Activated CD4-positive, alpha-beta T cell treated with anti-CD3 and anti-CD28 coated beads, Interleukin-2, amount 50 U/mL, for 1 hour (primary cell): Measurements from ENCODE around the gene GPC6.

ENCODE experiments used
- DNase-seq: peaks from one replicate; pipeline ENCODE4 v3.0.0-alpha.2; 2020

Gene GPC6

DNA sequence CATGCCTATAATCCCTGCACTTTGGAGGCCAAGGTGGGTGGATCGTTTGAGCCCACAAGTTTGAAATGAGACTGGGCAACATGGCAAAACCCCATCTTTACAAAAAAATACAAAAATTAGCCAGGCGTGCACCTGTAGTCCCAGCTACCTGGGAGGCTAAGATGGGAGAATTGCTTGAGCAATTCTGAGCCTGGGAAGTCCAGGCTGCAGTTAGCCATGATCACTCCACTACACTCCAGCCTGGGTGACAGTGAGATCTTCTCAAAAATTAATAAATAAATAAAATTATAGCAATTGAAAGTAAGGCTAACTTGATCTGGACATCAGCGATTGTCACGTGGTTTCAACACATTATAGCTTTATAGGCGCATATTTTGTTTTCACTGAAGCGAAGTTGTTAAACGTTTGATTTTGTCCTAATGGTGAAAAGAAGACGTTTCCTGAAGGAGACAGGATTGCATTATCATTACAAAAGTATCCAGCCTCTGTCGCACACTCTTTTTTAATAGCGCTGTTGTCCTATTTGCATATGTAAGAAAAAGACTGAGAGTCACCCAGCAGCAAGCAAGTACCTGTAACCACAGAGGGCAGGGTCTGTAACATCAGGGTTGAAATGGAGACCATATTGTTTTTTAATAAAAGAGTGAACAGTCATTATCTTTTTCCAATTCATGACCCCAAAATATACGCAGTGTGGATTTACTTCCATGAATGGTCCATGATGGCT, 917.2 kb downstream of the GPC6 start:
- no peak for DNase-seq

DNA sequence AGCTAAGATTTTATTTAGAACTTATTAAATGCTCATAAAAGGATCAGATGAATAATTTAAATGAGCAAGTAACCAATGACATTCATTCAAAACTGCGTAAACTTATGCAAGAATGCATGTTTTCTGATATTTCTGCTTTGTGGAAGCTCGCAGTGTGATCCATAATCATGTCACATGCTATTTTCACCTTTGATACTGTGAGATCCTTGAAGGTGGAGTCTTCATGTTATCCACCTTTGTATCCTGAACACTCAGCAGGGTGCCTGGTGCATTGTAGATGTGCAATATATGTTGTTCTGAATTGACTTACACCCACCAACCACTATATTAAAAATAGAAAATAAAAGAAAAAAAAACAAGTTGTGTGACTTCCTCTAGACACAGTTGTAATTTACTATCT, 919.4 kb downstream of the GPC6 start:
- no peak for DNase-seq

DNA sequence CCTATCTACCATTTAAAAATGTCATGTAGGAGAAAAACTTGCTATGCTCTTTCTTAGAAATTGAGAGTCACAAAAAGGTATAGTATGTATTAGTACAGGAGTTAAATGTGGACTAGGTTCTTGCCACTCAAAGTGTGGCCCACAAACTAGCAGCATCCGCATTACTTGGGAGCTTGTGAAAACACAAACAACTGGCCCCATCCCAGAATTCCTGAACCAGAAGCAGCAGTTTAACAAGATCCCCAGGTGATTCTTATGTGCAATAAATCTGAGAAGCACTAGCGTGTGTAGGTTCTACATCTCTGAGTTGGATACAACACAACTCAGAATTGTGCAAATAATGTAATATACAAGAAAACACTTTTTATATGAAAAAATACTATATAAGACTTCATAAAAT, 927.0 kb downstream of the GPC6 start:
- DNase-seq: no peak

- no peak for DNase-seq
These were observed 927.8 kb downstream of the GPC6 start for GRCh38 chr13:94154367-94154766.

DNA sequence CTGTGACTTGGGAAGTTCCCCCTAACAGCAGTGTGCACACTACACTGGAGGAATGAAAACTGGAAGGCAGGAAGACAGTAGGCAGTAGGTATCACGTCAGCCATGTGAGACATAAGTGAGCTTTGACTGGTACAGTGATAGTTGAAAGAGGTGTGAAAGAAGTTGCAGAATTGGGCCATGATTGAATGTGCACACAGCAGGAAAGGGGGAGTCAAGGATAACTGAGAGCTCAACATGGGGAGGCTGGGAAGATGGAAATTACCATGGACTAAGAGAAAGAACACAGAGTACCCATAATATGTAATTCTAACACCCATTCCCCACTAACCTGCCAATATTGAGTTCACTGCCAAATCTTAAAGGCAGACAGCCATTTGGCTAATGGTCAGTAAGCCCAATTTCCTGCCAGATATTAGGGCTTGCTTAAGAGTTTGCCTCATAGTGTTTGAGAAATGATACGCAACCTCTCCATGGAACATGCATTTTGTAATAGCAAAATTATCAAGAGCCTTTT, 931.2 kb downstream of the GPC6 start:
- no peak for DNase-seq

DNA sequence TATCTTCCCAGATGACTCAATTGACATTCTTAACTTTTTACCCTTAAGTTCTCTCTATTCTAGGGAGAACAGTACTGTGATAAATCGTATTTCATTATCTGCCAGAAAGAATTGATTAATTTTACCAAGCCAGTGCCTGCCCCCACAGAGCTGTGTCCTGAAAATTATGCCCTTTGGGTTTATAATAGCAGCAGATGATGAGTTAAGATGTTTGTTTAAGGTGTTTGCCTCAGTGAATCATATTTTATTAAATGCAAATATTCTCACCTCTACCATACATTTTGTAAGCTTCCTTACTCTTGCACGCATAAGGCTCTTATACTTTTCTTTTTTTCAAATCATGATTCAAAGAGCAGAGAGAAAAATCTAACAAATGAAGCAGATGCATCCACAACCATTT, 934.3 kb downstream of the GPC6 start:
- no peak for DNase-seq

DNA sequence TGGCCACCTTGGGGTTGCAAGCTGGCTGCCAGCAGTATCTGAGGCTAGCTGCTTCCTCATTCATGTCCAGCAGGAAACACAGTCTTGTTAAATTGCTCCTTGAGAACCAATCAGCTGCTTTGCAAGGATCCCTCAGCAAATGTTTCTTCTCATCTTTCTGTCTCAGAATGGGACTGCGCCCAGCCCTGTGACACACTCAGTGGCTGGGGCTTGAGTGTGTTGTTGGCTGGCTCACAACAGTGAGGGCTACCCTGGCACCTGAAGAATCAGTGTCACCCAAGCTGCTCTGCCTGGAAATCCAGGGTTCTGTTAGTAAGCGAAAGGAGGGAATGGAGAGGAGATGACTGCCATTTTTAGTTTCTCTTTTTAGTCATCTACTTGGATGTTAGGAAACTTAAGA, 935.7 kb downstream of the GPC6 start:
- DNase-seq: no peak

- no peak for DNase-seq
These were observed 936.9 kb downstream of the GPC6 start for GRCh38 chr13:94163535-94163934.

DNA sequence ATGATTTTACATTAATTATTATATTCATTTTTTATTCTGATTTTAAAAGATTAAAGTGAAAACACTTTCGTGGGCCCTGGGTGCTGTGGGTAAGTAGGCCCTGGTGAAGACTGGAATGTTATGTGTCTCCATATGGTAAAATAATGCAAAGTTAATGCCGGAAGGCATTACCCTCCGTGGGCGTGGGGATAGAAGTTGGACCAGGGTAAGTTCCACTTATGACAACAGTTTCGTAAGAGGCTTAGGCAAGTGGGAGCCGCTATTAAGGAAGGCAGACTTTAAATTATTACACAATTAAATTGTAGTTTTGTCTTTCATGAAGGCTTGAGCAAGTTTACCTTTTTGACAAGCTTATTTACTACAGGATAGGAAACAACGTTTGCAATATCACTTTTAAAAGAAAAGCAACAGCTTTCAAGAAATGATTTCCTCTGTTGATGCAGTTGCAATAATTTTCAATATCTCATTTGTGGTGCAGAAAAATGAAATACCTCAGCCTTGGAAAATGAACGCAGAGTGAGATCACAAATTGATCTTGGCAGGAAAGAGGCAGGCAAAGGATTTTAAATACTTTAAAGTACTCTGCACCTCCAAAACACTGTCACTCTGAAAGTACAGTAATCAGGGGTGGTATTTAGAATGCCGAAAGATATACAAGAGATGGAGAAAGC, 942.3 kb downstream of the GPC6 start:
- no peak for DNase-seq

GRCh38 chr13:94169454-94170144, 943.0 kb downstream of the GPC6 start:
- DNase-seq: no peak

DNA sequence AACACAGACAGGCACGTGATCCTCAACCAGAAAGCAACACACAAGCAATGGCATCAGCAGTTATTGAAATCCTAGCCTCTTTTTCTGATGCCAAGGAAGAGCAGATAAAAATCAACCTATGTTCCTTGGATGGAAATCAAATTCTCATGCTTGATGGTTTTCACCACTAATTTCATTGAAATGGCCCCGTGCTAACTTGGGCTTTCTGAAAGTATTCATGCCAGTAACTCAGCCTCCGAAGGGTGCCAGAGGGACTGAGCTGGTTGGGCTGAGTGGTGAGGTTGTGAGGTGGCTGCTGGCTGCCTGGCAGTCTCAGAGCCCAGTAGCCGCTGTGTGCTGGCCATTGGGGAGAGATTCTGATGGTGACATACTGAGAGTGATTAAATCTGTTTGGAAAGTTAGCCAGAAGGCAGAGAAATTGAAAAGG, 943.6 kb downstream of the GPC6 start:
- DNase-seq: no peak

GRCh38 chr13:94172416-94172815, 945.8 kb downstream of the GPC6 start:
- no peak for DNase-seq

DNA sequence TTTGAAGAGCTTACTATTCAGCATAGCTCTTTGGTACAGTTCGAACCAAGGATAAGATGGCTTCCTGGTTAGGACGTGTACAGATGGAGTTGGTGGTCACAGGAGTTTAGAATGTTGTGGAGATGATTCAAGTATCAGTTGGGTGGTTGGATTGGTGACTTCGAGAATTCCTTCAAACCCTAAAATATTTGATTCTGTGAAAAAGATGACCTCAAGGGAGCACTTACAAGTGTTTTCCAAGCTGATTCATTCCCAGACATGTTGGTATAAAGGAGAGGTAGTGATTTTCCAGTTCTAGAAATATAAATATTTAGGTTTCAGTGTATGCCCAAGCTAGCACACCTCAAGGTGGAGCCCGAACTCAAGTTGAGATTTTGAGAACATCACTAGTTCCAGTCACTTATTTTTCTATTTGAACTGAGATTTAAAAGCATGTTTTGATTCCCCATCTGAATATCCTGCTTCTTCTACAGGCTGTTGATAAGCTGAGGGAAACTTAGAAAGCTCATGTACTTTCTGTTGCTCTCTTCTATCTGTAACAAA, 946.8 kb downstream of the GPC6 start:
- DNase-seq: no peak

DNA sequence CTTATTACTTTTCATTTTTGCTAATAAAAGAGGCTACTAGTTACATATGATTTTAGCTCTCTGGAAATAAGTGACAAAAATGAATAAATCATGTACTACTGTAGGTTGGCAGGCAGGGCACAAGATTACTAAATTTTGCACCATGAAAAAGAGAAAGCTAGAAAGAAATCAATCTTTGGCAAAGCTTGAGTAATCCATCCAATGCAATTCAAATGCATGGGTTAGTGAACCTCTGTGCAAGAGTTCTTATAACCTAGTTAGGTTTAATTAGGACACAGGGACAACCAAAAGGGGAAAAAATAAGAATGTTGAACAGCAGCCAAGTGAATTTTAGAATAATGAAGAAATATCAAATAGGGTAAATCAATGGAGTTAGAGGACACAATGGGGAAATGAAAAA, 947.4 kb downstream of the GPC6 start:
- DNase-seq: no peak

DNA sequence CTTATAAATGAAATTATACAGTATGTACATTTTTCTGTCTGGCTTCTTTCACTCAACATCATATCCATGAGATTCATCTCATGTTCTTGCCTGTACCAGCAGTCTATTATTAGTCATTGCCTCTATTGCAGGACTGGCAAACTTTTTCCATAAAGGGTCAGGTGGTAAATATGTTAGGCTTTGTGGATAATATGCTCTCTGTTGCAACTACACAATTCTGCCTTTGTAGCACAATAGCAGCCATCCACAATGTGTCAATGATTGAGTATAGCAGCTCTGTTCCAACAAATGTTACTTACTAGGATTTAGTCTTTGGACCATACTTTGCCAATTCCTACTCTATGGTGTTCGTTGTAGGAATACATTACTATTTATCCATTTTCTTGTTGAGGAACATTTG, 948.5 kb downstream of the GPC6 start:
- no peak for DNase-seq

DNA sequence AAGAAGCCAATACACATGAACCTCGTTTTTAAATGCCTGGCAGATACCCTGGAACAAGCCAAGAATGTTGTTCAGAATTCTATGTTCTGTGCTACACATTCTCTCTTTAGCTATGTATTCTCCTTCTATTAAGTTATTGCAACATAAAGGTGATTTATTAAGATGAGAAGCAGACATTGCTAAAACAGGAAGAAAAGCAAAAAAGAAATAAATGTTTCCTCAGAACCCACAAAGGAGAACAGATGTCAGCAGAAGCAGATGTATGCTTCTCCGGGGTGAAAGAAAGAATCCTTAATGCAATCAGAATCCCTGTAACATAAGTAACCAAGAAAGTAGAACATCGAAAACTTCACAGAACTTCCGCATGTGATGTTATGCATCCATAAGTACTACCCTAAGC, 950.0 kb downstream of the GPC6 start:
- no peak for DNase-seq

GRCh38 chr13:94177041-94177440, 950.4 kb downstream of the GPC6 start:
- DNase-seq: no peak

GRCh38 chr13:94178625-94179244, 952.1 kb downstream of the GPC6 start:
- DNase-seq: no peak

GRCh38 chr13:94181461-94182107, 955.0 kb downstream of the GPC6 start:
- no peak for DNase-seq

DNA sequence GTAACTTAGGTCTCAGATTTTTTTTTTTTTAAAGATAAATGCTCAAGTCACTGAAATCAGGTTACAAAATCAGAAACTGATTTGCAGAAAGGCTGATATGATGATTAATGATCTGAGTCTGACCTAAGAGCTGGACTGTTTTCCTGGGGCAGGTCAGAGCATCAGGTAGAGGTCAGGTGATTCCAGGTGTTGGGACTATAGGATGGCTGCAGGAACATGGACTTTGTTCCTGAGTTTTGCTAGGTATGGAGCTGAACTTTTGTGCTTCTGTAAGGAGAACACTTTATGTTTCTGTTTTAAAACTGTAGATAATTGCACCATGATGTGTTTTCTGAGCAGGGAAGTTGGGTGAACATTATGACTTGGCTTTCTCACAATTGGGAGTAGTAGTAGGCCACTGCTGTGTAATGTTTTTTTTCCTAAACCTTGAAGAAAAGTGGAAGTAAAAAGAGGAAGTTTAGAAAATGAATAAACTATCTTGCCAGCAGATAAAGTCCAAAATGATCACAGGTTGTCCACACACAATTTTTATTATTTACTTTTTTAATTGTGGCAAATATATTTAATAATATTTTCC, 955.7 kb downstream of the GPC6 start:
- no peak for DNase-seq

GRCh38 chr13:94186470-94186869, 959.9 kb downstream of the GPC6 start:
- no peak for DNase-seq

GRCh38 chr13:94188201-94188854, 961.7 kb downstream of the GPC6 start:
- DNase-seq: no peak
